ENCODE measurements around the gene LACTB.

LACTB gene

GRCh38 chr15:63172851-63173451, 51.3 kb downstream of the LACTB start:
- no peak for DNase-seq (ENCODE audit: low read depth in 2 of 2)

GRCh38 chr15:63176302-63176701, 54.6 kb downstream of the LACTB start:
- no peak for DNase-seq (ENCODE audit: low read depth in 2 of 2)

GRCh38 chr15:63178034-63178433, 56.4 kb downstream of the LACTB start:
- no peak for DNase-seq (ENCODE audit: low read depth in 2 of 2)

- DNase-seq (ENCODE audit: low read depth in 2 of 2) = no peak
Measured at GRCh38 chr15:63180746-63181145, 59.1 kb downstream of the LACTB start.

GRCh38 chr15:63181648-63182047, 60.0 kb downstream of the LACTB start:
- DNase-seq (ENCODE audit: low read depth in 2 of 2) = no peak

- DNase-seq (ENCODE audit: low read depth in 2 of 2) = no peak
Measured at GRCh38 chr15:63185206-63185605, 63.5 kb downstream of the LACTB start.

GRCh38 chr15:63186065-63186464, 64.4 kb downstream of the LACTB start:
- DNase-seq (ENCODE audit: low read depth in 2 of 2) = no peak

- no peak for DNase-seq (ENCODE audit: low read depth in 2 of 2)
Measured at GRCh38 chr15:63187589-63188226, 66.0 kb downstream of the LACTB start.

- no peak for DNase-seq (ENCODE audit: low read depth in 2 of 2)
Measured at GRCh38 chr15:63188247-63188925, 66.7 kb downstream of the LACTB start.

GRCh38 chr15:63188926-63189871, 67.5 kb downstream of the LACTB start, which contains the start of gene RAB8B:
TSS of gene RAB8B (plus strand) at chr15:63189606. CDS start at chr15:63189625, 19 bp downstream.
- DNase-seq (ENCODE audit: low read depth in 2 of 2) = peak; percentile 95 to 99

- no peak for DNase-seq (ENCODE audit: low read depth in 2 of 2)
Measured at GRCh38 chr15:63189941-63190768, 68.5 kb downstream of the LACTB start.

GRCh38 chr15:63190769-63191649, 69.3 kb downstream of the LACTB start:
- DNase-seq (ENCODE audit: low read depth in 2 of 2) = no peak
